Stimulated activated naive B cell treated with anti-CD40 and anti-IgM and Interleukin-4, amounts not matched to agents 10 μg/mL and 1 μg/mL and 100 μg/mL, for 72 hours (primary cell): ENCODE data around the gene TRA2B.
"Not testable (repeated sequence)": the region's sequence is repeated elsewhere in the genome, so short reads cannot be mapped to it uniquely, and the experiment has no call there.

Experiments used
- ATAC-seq, 2 donors: fragments of 150-1000 bp; cut with Tn5 transposase; replicated peaks; 2 replicates each; pipeline ENCODE4 v1.10.0; 2021; ENCODE audit warnings: moderate library complexity in 1 of 2
- DNase-seq: peaks from one replicate; pipeline ENCODE4 v3.0.0; 2021
- H3K27ac Mint-ChIP-seq: one replicate; pipeline ENCODE4 v1.8.0; 2022; ENCODE audit warnings: mild to moderate bottlenecking, mixed read lengths
- H3K27me3 Mint-ChIP-seq, 2 donors: one replicate each; pipeline ENCODE4 v1.8.0; 2022; ENCODE audit warnings: mixed read lengths in 2 of 2
- H3K36me3 Mint-ChIP-seq, 2 donors: one replicate each; pipeline ENCODE4 v1.8.0; 2022; ENCODE audit warnings: mixed read lengths in 2 of 2, mild to moderate bottlenecking in 1 of 2
- H3K4me1 Mint-ChIP-seq, 2 donors: one replicate each; pipeline ENCODE4 v1.8.0; 2022; ENCODE audit warnings: mixed read lengths in 2 of 2, mild to moderate bottlenecking in 1 of 2
- H3K4me3 Mint-ChIP-seq, 2 donors: one replicate each; pipeline ENCODE4 v1.8.0; 2022; ENCODE audit warnings: mild to moderate bottlenecking in 2 of 2, mixed read lengths in 2 of 2, moderate library complexity in 1 of 2
- H3K9me3 Mint-ChIP-seq, 2 donors: one replicate each; pipeline ENCODE4 v1.8.0; 2022; ENCODE audit warnings: mixed read lengths in 2 of 2, mild to moderate bottlenecking in 1 of 2

The TRA2B gene

DNA sequence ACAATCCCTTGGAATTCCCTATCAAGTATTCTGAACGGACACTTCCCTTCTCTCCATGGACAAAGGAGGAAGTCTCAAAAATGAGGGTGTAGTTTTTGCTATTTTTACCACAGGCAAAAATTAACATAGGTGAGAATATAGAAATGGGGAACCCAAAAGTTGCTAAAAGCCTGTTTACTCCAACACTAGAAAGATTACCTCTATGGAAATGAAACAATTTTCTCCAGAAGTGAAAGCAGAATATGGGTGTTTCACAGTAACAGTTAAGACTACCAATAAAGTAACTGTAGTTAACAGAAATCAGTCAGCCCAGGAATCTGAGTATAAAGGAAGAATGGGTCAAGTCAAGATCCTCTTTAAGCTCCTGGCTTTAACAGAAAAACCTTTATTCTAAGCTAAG lies 9.3 kb downstream of the TRA2B start:
- DNase-seq (no peak), ATAC-seq (peak; percentile 79 to 82)
- peaks cover 34 to 64% of the 10 kb centered on the region in 2 donors for H3K36me3 Mint-ChIP-seq

DNA sequence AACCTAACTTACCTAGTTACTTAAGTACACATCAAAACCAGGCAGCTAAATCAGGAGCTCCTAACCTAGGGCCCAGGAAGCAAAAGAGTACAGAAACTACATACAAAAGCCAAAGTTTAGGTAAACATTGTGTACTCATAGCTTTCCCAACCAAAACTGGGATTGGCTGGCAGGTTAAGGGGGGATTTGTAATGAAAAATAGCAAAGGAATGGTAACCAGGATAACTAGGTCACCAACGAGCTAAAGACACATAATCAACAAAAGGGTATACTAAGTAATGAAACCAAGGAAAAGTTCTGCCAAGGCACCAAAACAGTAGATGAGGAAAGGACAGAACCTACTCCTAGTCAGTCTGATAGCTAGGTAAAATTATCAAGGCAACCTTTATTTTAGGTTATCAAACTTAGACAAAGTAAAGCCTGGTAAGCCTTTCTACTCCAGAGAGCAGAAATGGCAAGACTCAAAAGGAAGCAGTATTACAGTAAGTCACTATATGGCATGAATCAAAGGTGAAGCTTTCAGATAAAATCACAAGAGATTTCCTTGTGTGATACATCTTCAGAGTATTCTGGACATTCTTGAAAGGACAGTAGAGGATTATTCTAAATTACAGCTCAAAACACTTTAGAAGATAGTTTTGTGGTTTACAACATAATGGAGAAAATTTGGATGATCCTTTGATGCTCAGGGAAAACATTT lies 10.2 kb downstream of the TRA2B start:
- no peak for DNase-seq
- no peaks in the 10 kb centered on the region for H3K27me3 Mint-ChIP-seq
- H3K9me3 Mint-ChIP-seq = no peaks in the 10 kb centered on the region
- H3K27ac Mint-ChIP-seq = peak overlapping the region; percentile 75
- peak overlapping the region; percentile 64 to 77 for H3K4me3 Mint-ChIP-seq
- peaks cover 40 to 68% of the 10 kb centered on the region in 2 donors for H3K36me3 Mint-ChIP-seq
- H3K4me1 Mint-ChIP-seq = peaks cover 44 to 88% of the 10 kb centered on the region in 2 donors
- no peak for ATAC-seq

More for the DNA sequence above, 9.3 kb downstream of the TRA2B start:
- Mint-ChIP-seq H3K27ac (peak overlapping the region; percentile 75), H3K4me3 (peak overlapping the region; percentile 73 to 77), H3K9me3 (no peaks in the 10 kb centered on the region), H3K27me3 (no peaks in the 10 kb centered on the region), H3K4me1 (peaks cover 45 to 96% of the 10 kb centered on the region in 2 donors)

DNA sequence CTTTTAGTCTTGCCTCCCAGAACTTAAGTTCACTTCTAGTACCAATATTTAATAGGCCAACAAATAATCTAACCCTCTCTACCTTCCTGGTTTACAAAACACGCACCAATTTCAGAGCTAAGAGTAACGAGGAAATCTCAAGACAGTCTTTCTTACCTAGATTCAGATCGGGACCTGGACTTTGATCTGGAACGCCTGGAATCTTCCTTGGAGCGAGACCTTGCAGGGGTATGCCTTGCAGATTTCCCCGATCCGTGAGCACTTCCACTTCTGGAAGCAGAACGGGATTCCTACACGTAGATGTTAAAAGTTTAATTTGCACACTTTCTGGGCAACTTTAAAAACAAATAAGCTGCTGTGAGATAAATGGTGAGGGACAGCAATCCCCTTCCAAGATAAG lies 11.4 kb downstream of the TRA2B start:
- no peak for DNase-seq
- H3K27ac Mint-ChIP-seq = peak overlapping the region; percentile 56
- H3K9me3 Mint-ChIP-seq = no peaks in the 10 kb centered on the region
- no peaks in the 10 kb centered on the region for H3K27me3 Mint-ChIP-seq
- H3K4me3 Mint-ChIP-seq = no peak overlapping the region
- ATAC-seq = no peak
- H3K4me1 Mint-ChIP-seq = peaks cover 39 to 76% of the 10 kb centered on the region in 2 donors
- H3K36me3 Mint-ChIP-seq = peaks cover 36 to 59% of the 10 kb centered on the region in 2 donors

DNA sequence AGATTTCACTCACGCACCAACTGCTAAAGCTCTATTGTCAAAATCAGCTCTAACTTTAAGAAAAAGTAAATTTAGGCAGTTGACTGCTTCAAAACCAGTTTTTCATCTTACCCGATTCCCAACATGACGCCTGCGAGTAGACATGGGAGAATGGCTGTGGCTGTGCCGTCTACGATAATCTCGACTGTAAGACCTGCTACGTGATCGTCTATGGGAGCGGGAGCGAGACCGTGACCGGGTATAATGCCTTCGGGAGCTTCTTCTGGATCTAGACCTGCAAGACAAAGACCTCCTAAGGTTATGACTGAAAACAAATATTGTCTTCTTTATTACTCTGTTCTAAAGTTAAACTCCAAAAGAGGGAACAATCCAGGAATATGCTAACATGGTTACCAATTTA lies 12.5 kb downstream of the TRA2B start:
- H3K27ac Mint-ChIP-seq = no peak overlapping the region
- DNase-seq (no peak), ATAC-seq (no peak)
- peaks cover 32 to 66% of the 10 kb centered on the region in 2 donors for H3K4me1 Mint-ChIP-seq
- H3K27me3 Mint-ChIP-seq = no peaks in the 10 kb centered on the region
- no peaks in the 10 kb centered on the region for H3K9me3 Mint-ChIP-seq
- H3K4me3 Mint-ChIP-seq = no peak overlapping the region
- H3K36me3 Mint-ChIP-seq = peaks cover 40 to 60% of the 10 kb centered on the region in 2 donors

DNA sequence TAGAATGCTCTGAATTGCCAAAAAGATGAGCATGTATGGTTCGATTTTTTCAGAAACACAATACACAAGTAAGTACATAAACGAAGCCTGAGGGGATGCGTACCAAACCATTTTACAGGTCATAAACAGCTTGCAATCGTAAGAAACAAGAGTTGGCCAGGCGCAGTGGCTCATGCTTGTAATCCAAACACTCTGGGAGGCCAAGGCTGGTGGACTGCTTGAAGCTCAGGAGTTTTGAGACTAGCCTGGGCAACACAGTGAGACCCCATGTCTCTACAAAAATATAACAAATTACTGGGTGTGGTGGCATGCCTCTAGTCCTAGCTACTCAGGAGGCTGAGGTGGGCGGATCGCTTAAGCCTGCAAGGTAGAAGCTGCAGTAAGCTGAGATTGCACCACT lies 13.4 kb downstream of the TRA2B start:
- Mint-ChIP-seq H3K4me3 (no peak overlapping the region), H3K27ac (no peak overlapping the region), H3K9me3 (no peaks in the 10 kb centered on the region), H3K4me1 (peaks cover 26 to 56% of the 10 kb centered on the region in 2 donors), H3K27me3 (no peaks in the 10 kb centered on the region), H3K36me3 (peaks cover 35 to 62% of the 10 kb centered on the region in 2 donors)
- ATAC-seq (no peak), DNase-seq (no peak)

DNA sequence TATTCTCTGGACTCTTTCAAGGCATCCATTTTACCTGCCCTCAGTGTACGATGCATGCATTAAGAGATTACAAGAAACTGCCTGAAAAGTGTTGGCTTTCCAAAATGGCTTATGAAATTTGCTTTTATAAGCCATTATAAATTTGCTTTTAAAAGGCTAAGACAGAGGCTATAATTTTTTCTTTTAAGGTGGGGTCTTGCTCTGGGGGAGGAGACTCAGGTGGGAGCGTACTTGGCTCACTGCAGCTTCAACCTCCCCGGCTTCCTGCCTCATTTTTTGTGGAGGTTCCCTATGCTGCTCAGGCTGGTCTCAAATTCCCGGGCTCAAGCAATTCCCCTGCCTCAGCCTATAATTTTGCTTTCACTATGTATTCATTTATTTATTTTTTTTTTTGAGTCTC lies 17.6 kb downstream of the TRA2B start:
- Mint-ChIP-seq H3K36me3 (peaks cover 26 to 51% of the 10 kb centered on the region in 2 donors), H3K27ac (no peak overlapping the region), H3K9me3 (no peaks in the 10 kb centered on the region), H3K4me1 (peaks cover 0 to 14% of the 10 kb centered on the region in 2 donors), H3K27me3 (no peaks in the 10 kb centered on the region), H3K4me3 (no peak overlapping the region)
- ATAC-seq (no peak), DNase-seq (no peak)

DNA sequence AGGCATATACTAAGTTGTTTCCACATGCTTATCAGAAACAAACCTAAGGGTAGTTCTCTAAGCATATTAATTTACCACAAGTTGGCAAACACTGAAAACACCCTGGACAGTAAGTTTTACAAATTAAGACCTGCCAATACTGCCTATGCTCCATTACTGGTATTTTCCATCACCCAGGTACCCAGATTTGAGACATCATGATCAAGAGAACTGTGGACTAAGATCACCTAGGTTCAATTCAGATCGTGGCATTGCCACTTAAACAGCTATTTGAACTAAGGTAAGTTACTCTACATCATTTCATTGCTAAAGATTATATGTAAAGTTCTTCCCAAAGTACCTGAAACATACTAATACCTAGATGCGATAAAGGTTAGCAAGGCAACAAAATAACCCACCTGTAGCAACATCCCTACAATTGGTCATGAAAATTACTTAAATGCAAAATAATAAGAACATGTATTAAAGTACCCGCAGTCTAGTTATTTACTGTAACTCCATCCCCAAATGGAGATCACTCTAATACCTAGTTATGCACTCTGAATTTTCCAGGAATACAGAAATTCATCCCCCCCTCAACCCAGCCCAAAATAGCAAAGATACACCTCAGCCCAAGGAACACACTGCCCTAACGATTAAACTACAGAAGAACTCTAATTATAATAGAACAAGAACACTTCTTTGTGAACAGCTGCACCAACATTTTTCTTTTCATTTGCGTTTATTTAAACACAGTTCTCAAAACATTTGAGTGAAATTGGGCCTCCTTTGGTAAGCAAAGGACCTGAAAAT lies 21.6 kb downstream of the TRA2B start:
- H3K27ac Mint-ChIP-seq = no peak overlapping the region
- peaks cover 22 to 47% of the 10 kb centered on the region in 2 donors for H3K36me3 Mint-ChIP-seq
- no peaks in the 10 kb centered on the region for H3K4me1 Mint-ChIP-seq
- H3K27me3 Mint-ChIP-seq = no peaks in the 10 kb centered on the region
- no peak for DNase-seq
- no peak for ATAC-seq
- H3K4me3 Mint-ChIP-seq = no peak overlapping the region
- H3K9me3 Mint-ChIP-seq = no peaks in the 10 kb centered on the region

DNA sequence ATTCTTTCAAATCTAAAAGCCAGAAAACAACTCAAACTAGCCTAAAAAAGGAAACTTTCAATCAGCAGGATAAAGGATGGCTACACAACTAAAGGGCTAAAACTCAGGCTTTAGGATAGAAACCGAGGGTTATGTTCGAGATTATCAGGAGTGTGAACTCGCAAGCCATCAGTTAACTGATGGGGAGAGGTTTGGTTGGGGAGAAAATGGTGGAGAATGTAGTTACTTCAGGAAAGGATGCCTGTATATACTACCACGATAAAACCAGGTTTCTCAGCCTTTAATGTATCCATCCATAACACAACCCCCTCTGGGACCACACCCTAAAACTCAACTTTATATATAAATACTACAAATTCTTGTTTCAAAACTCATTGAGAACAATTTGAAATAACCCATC lies 22.2 kb downstream of the TRA2B start:
- DNase-seq (no peak), ATAC-seq (no peak)
- Mint-ChIP-seq H3K9me3 (no peaks in the 10 kb centered on the region), H3K4me3 (no peak overlapping the region), H3K36me3 (peaks cover 19 to 47% of the 10 kb centered on the region in 2 donors), H3K27ac (peak overlapping the region; percentile 44), H3K4me1 (peaks cover 0 to under 1% of the 10 kb centered on the region in 2 donors), H3K27me3 (no peaks in the 10 kb centered on the region)

DNA sequence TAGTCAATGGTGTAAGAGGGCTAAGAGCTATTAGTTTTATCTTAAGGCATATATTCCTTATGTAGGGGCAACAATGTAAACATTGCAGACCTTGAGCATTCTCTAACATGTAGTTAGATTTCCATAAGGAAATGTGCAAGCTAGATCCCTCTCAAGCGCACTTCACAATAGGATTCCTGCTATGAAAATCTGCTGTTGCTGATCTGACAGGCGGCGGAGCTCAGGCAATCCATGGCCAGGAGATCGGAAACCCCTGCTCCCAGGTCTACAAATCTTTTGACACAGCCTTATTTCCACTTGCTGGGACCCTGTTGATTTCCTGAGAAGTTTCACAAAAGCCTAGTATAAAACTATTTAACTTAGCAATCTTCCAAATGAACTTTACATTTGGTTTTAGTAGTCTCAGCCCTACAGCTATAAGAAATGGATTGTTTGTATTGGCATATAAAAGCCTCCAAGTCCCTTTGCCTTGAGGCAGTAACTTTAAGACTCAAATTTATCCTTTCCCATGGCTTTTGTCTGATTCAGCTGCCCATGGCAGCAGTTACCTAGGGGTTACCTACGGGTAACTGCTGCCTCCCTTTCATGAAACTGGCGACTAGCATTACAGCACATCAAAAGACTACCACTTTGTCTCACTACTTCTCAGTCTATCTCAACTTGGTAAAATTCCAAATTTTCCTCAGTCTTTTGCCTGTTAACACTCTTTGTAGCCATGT lies 22.7 kb downstream of the TRA2B start:
- no peak for ATAC-seq
- Mint-ChIP-seq H3K4me3 (no peak overlapping the region), H3K9me3 (peaks cover 0 to 2% of the 10 kb centered on the region in 2 donors), H3K4me1 (peaks cover 0 to 6% of the 10 kb centered on the region in 2 donors), H3K27ac (peak overlapping the region; percentile 44), H3K27me3 (no peaks in the 10 kb centered on the region), H3K36me3 (peaks cover 19 to 43% of the 10 kb centered on the region in 2 donors)
- DNase-seq = no peak

DNA sequence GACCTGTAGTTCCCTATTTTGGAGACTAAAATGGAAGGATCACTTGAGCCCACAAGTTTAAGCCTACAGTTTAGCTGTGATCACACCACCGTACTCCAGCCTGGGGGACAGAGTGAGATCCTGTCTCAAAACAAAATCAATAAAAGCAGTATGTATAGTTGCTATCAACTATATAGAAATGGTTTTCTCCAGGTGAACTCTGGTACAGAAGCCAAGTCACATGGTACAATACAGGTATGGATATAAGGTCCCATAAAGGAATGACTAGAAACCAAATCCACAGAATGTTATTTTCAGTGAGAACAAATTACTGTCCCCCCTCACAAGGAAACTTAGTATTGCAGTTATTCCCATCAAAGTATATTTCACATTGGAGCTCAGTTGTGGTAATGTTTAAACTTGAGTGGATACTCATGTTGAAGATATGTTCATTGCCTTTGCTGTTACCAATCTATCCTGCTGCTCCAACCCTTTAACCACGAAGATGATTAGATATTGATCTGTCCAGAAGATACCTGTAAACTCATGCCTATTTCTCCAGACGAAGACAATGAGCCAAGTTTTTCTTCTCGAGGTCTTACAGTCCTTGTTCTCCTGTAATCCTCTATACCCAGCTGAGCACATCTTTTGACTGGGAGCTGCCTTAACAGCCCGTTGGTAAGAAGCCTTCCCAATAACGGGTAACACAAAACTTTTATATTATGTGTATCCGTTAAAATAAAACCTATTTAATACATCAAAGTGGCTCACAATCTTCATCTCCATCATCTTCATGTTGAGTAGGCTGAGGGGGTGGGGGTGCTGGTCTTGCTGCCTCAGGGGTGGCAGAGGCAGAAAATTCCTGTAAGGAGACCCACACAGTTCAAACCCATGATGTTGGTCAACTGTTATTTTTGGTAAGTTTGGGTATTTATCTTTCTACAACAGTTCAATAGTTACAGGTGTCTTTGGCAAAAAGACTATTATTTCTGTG lies 24.6 kb downstream of the TRA2B start:
- Mint-ChIP-seq H3K4me1 (peaks cover 0 to 6% of the 10 kb centered on the region in 2 donors), H3K4me3 (no peak overlapping the region), H3K27me3 (no peaks in the 10 kb centered on the region), H3K27ac (peak overlapping the region; percentile 77), H3K36me3 (peaks cover 17 to 30% of the 10 kb centered on the region in 2 donors), H3K9me3 (peaks cover 0 to 2% of the 10 kb centered on the region in 2 donors)
- DNase-seq = no peak
- ATAC-seq = peak in 1 of 2 donors; percentile 40

DNA sequence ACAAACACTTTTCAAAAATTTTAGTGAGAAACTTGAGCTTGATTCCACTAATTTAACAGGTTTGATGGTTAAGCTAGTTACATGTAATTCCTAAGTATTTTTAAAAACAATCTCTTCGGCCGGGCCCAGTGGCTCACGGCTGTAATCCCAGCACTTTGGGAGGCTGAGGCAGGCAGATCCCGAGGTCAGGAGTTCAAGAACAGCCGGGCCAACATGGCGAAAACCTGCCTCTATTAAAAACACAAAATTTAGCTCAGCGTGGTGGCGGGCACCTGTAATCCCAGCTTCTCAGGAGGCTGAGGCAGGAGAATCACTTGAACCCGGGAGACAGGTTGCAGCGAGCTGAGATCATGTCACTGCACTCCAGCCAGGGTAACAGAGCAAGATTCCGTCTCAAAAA lies 25.3 kb downstream of the TRA2B start:
- no peak overlapping the region for H3K4me3 Mint-ChIP-seq
- peaks cover 17 to 30% of the 10 kb centered on the region in 2 donors for H3K36me3 Mint-ChIP-seq
- no peaks in the 10 kb centered on the region for H3K27me3 Mint-ChIP-seq
- peaks cover 0 to 6% of the 10 kb centered on the region in 2 donors for H3K4me1 Mint-ChIP-seq
- H3K27ac Mint-ChIP-seq = peak overlapping the region; percentile 37
- peaks cover 0 to 2% of the 10 kb centered on the region in 2 donors for H3K9me3 Mint-ChIP-seq
- ATAC-seq (no peak), DNase-seq (no peak)

DNA sequence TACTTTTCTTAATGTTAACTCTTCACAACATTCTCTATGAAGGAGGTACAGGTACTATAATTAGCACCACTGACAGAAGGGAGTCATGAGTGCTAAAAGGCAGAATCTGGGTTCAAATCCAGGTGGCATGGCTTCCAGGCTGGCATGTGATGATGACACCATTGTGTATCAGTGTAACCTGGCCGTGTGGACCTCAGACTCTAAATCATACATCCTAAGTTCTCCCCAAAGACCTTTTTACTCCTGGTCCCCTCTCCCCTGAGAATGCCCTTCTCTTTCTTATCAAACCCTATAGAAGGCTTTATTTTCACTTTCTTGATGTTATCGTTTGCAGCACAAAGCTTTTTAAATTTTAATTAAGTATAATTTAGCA lies 26.8 kb downstream of the TRA2B start:
- H3K9me3 Mint-ChIP-seq, H3K27me3 Mint-ChIP-seq, H3K4me3 Mint-ChIP-seq, DNase-seq, H3K4me1 Mint-ChIP-seq: not testable (repeated sequence)
- peak overlapping the region; percentile 77 for H3K27ac Mint-ChIP-seq
- ATAC-seq = peak; percentile 19 to 30
- peaks cover 14 to 24% of the 10 kb centered on the region in 2 donors for H3K36me3 Mint-ChIP-seq

DNA sequence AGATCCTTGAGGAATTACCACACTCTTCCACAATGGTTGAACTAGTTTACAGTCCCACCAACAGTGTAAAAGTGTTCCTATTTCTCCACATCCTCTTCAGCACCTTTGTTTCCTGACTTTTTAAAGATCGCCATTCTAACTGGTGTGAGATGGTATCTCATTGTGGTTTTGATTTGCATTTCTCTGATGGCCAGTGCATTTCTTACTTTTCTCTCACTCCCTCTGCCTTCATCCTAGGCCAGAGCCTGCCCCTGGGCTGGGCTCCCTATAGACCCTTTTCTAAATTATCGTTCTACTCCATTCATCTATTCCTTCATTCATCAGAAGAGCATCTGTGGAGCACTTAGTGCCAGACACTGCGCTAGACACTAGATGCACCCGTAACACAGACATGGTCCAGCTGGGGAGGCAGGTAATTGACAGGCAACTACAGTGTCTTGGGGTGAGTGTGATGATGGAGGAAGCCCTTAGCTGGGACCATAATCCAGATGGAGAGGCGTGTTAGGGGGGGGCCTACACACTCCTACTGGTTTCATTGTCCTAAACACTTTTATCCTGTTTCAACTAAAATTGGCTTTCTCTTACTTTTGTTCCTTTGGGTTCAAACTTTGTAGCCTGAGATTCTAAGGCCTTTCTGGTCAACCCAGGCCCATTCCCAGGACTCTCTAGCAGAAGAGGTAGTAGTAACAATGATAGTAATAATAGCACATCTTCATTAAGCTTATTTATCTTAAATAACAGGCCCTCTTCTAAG lies 27.3 kb downstream of the TRA2B start:
- not testable (repeated sequence) for DNase-seq, H3K4me1 Mint-ChIP-seq, H3K4me3 Mint-ChIP-seq, H3K9me3 Mint-ChIP-seq, H3K27me3 Mint-ChIP-seq
- ATAC-seq = peak; percentile 35 to 40
- peak overlapping the region; percentile 77 for H3K27ac Mint-ChIP-seq
- peaks cover 14 to 19% of the 10 kb centered on the region in 2 donors for H3K36me3 Mint-ChIP-seq
